Measurements from ENCODE around the gene MT1X.

Gene MT1X

GRCh38 chr16:56640076-56640475, 42.2 kb upstream of the MT1X start:
- TF ChIP-seq PATZ1 (tag by site-specific recombination; IDR thresholded peaks at IDR 0.05), result no peak
- TF ChIP-seq SP3 (tag by site-specific recombination; IDR thresholded peaks at IDR 0.05), result no peak
- no peak for TF ChIP-seq ZNF558 (tag by site-specific recombination; IDR thresholded peaks at IDR 0.05)
- no peak for TF ChIP-seq PRDM10 (tag by site-specific recombination; IDR thresholded peaks at IDR 0.05)
- no peak for TF ChIP-seq HOXD13 (CRISPR knock-in tag; IDR thresholded peaks at IDR 0.05; ENCODE audit: borderline replicate concordance)
- TF ChIP-seq ZNF157 (tag by site-specific recombination; IDR thresholded peaks at IDR 0.05), result no peak
- no peak for TF ChIP-seq ZNF544 (tag by site-specific recombination; IDR thresholded peaks at IDR 0.05)
- no peak for TF ChIP-seq ZNF335 (tag by site-specific recombination; conservative IDR thresholded peaks at IDR 0.05)
- TF ChIP-seq ZNF114 (tag by site-specific recombination; IDR thresholded peaks at IDR 0.05), result no peak
- no peak for TF ChIP-seq ZNF24 (tag by site-specific recombination; IDR thresholded peaks at IDR 0.05)
- no peak for TF ChIP-seq ZNF37A (tag by site-specific recombination; IDR thresholded peaks at IDR 0.05)
- no peak for TF ChIP-seq ZNF121 (tag by site-specific recombination; IDR thresholded peaks at IDR 0.05)
- TF ChIP-seq ZNF747 (tag by site-specific recombination; IDR thresholded peaks at IDR 0.05), result no peak
- no peak for TF ChIP-seq MZF1 (tag by site-specific recombination; IDR thresholded peaks at IDR 0.05; ENCODE audit: borderline replicate concordance)
- Histone ChIP-seq H3K36me3 (ENCODE audit: control insufficient read depth in 2 of 2, insufficient read depth in 1 of 2, low read length in 2 of 2) (no peaks in the 10 kb centered on the region), H3K9me3 (ENCODE audit: control insufficient read depth, insufficient read depth, low read depth, low read length) (no peaks in the 10 kb centered on the region), H3K4me1 (ENCODE audit: control insufficient read depth, insufficient read depth, low read length) (no peaks in the 10 kb centered on the region), H3K27ac (ENCODE audit: extremely low read depth, low read depth, low read length) (no peak overlapping the region), H3K4me3 (ENCODE audit: low read depth, low read length) (no peak overlapping the region)
- CTCF ChIA-PET, result interaction anchor here (1.1 kb wide), 1 partner anchor 62 kb away, joined by 4 read pairs; no protein-coding TSS in a partner anchor
- POLR2A ChIA-PET, result no interaction called here

GRCh38 chr16:56641166-56641565, 41.1 kb upstream of the MT1X start:
- ChIA-PET POLR2A (no interaction called here), CTCF (interaction anchor here (0.6 to 1.1 kb wide), 2 partner anchors 61 to 285 kb away, joined by 3 to 4 read pairs; no protein-coding TSS in a partner anchor)
- TF ChIP-seq ZBTB17 (tag by site-specific recombination; IDR thresholded peaks at IDR 0.05) (no peak), ZSCAN5A (tag by site-specific recombination; IDR thresholded peaks at IDR 0.05) (no peak), ZNF24 (tag by site-specific recombination; IDR thresholded peaks at IDR 0.05) (no peak), ZNF394 (tag by site-specific recombination; IDR thresholded peaks at IDR 0.05; ENCODE audit: borderline replicate concordance) (no peak), ZNF354C (tag by site-specific recombination; IDR thresholded peaks at IDR 0.05; ENCODE audit: borderline replicate concordance, low read depth) (no peak), ZNF416 (tag by site-specific recombination; IDR thresholded peaks at IDR 0.05) (no peak), ZNF670 (tag by site-specific recombination; IDR thresholded peaks at IDR 0.05; ENCODE audit: low read depth) (no peak), ZFP41 (tag by site-specific recombination; IDR thresholded peaks at IDR 0.05; ENCODE audit: borderline replicate concordance) (no peak), ZFP37 (tag by site-specific recombination; IDR thresholded peaks at IDR 0.05) (no peak)
- Histone ChIP-seq H3K4me3 (ENCODE audit: low read depth, low read length) (no peak overlapping the region), H3K4me1 (ENCODE audit: control insufficient read depth, insufficient read depth, low read length) (no peaks in the 10 kb centered on the region), H3K36me3 (ENCODE audit: control insufficient read depth in 2 of 2, insufficient read depth in 1 of 2, low read length in 2 of 2) (no peaks in the 10 kb centered on the region), H3K9me3 (ENCODE audit: control insufficient read depth, insufficient read depth, low read depth, low read length) (no peaks in the 10 kb centered on the region), H3K27ac (ENCODE audit: extremely low read depth, low read depth, low read length) (no peak overlapping the region)
